Adipocyte (in vitro differentiated cells): ENCODE data around the gene MBOAT2.
"Not testable (repeated sequence)": the region's sequence is repeated elsewhere in the genome, so short reads cannot be mapped to it uniquely, and the experiment has no call there.

ENCODE experiments used
- DNase-seq: peaks from one replicate; pipeline ENCODE4 v3.0.0-alpha.2; 2015; ENCODE audit warnings: low read depth
- H3K27me3 ChIP-seq: replicated peaks from 2 replicates; pipeline ENCODE4 v1.7.0; 2013; ENCODE audit warnings: mild to moderate bottlenecking, low read length, moderate library complexity; ENCODE audit not compliant: control insufficient read depth, insufficient read depth
- H3K36me3 ChIP-seq: 2 replicates; pipeline ENCODE4 v1.7.0; 2013; ENCODE audit warnings: low read length, mild to moderate bottlenecking, moderate library complexity; ENCODE audit not compliant: control insufficient read depth, insufficient read depth, severe bottlenecking
- H3K4me1 ChIP-seq: 2 replicates; pipeline ENCODE4 v1.7.0; 2013; ENCODE audit warnings: mild to moderate bottlenecking, low read length, moderate library complexity; ENCODE audit not compliant: control insufficient read depth, insufficient read depth
- H3K4me3 ChIP-seq: 2 replicates; pipeline ENCODE4 v1.7.0; 2013; ENCODE audit warnings: mild to moderate bottlenecking, low read length, moderate library complexity
- H3K9ac ChIP-seq: 2 replicates; pipeline ENCODE4 v1.7.0; 2013; ENCODE audit warnings: mild to moderate bottlenecking, low read length, moderate library complexity
- H3K9me3 ChIP-seq: 2 replicates; pipeline ENCODE4 v1.7.0; 2013; ENCODE audit warnings: mild to moderate bottlenecking, low read length, moderate library complexity; ENCODE audit not compliant: control insufficient read depth

Gene MBOAT2

GRCh38 chr2:8939486-8940114 is 63.9 kb downstream of the MBOAT2 start:
- Histone ChIP-seq H3K9ac (no peak overlapping the region), H3K4me3 (no peak overlapping the region), H3K36me3 (no peaks in the 10 kb centered on the region), H3K4me1 (no peaks in the 10 kb centered on the region), H3K9me3 (no peaks in the 10 kb centered on the region), H3K27me3 (no peaks in the 10 kb centered on the region)
- no peak for DNase-seq

GRCh38 chr2:8938384-8938783 is 65.1 kb downstream of the MBOAT2 start:
- H3K36me3 ChIP-seq: no peaks in the 10 kb centered on the region
- no peaks in the 10 kb centered on the region for H3K4me1 ChIP-seq
- no peaks in the 10 kb centered on the region for H3K27me3 ChIP-seq
- no peak overlapping the region for H3K4me3 ChIP-seq
- H3K9ac ChIP-seq: no peak overlapping the region
- H3K9me3 ChIP-seq: no peaks in the 10 kb centered on the region
- DNase-seq: no peak

GRCh38 chr2:8935982-8936381 is 67.5 kb downstream of the MBOAT2 start:
- H3K27me3 ChIP-seq: no peaks in the 10 kb centered on the region
- no peak for DNase-seq
- H3K9ac ChIP-seq: no peak overlapping the region
- H3K4me3 ChIP-seq: no peak overlapping the region
- H3K4me1 ChIP-seq: no peaks in the 10 kb centered on the region
- H3K9me3 ChIP-seq: no peaks in the 10 kb centered on the region
- no peaks in the 10 kb centered on the region for H3K36me3 ChIP-seq

- Histone ChIP-seq H3K4me3 (no peak overlapping the region), H3K27me3 (no peaks in the 10 kb centered on the region), H3K9ac (no peak overlapping the region), H3K36me3 (no peaks in the 10 kb centered on the region), H3K9me3 (no peaks in the 10 kb centered on the region), H3K4me1 (no peaks in the 10 kb centered on the region)
- no peak for DNase-seq
Observed at GRCh38 chr2:8934338-8934737, 69.1 kb downstream of the MBOAT2 start.

- no peaks in the 10 kb centered on the region for H3K4me1 ChIP-seq
- H3K36me3 ChIP-seq: no peaks in the 10 kb centered on the region
- H3K9me3 ChIP-seq: no peaks in the 10 kb centered on the region
- no peak overlapping the region for H3K9ac ChIP-seq
- H3K27me3 ChIP-seq: no peaks in the 10 kb centered on the region
- no peak for DNase-seq
- H3K4me3 ChIP-seq: no peak overlapping the region
Observed at GRCh38 chr2:8932702-8933101, 70.8 kb downstream of the MBOAT2 start.

DNA sequence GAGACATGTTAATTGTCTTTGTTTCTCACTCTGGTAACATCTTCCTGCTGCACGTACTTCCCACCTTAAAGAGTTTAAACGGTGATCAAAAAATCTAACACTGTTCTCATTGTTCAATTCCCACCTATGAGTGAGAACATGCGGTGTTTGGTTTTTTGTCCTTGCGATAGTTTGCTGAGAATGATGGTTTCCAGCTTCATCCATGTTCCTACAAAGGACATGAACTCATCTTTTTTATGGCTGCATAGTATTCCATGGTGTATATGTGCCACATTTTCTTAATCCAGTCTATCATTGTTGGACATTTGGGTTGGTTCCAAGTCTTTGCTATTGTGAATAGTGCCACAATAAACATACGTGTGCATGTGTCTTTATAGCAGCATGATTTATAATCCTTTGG is 73.3 kb downstream of the MBOAT2 start:
- H3K36me3 ChIP-seq, H3K27me3 ChIP-seq, H3K4me1 ChIP-seq: not testable (repeated sequence)

DNA sequence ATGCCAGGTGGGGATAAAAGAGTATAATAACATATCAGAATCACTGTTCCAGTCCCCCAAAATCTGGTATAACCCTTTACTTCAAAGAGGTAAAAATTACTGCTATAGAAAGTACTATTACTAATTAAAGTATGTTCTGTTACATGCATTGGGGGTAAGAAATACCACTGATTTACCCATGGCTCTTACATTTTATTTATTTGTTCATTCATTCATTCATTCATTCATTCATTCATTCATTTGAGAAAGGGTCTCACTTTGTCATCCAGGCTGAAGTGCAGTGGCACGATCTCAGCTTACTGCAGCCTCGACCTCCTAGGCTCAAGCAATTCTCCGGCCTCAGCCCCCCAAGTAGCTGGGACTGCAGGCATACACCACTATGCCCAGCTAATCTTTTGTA is 74.4 kb downstream of the MBOAT2 start:
- Histone ChIP-seq H3K36me3 (no peaks in the 10 kb centered on the region), H3K27me3 (no peaks in the 10 kb centered on the region), H3K4me1 (no peaks in the 10 kb centered on the region), H3K9ac (no peak overlapping the region), H3K4me3 (no peak overlapping the region), H3K9me3 (no peaks in the 10 kb centered on the region)
- DNase-seq: no peak

More for the DNA sequence above, 73.3 kb downstream of the MBOAT2 start:
- not testable (repeated sequence) for H3K9me3 ChIP-seq, H3K4me3 ChIP-seq, DNase-seq, H3K9ac ChIP-seq

GRCh38 chr2:8927510-8928455 is 75.7 kb downstream of the MBOAT2 start:
- Histone ChIP-seq H3K4me1 (no peaks in the 10 kb centered on the region), H3K9ac (no peak overlapping the region), H3K36me3 (no peaks in the 10 kb centered on the region), H3K27me3 (no peaks in the 10 kb centered on the region), H3K9me3 (no peaks in the 10 kb centered on the region), H3K4me3 (no peak overlapping the region)
- no peak for DNase-seq

GRCh38 chr2:8926356-8926755 is 77.1 kb downstream of the MBOAT2 start:
- Histone ChIP-seq H3K27me3 (no peaks in the 10 kb centered on the region), H3K9me3 (no peaks in the 10 kb centered on the region), H3K4me3 (no peak overlapping the region), H3K36me3 (no peaks in the 10 kb centered on the region), H3K9ac (no peak overlapping the region), H3K4me1 (no peaks in the 10 kb centered on the region)
- no peak for DNase-seq

GRCh38 chr2:8925411-8925810 is 78.1 kb downstream of the MBOAT2 start:
- Histone ChIP-seq H3K27me3 (no peaks in the 10 kb centered on the region), H3K4me3 (no peak overlapping the region), H3K9ac (no peak overlapping the region), H3K36me3 (no peaks in the 10 kb centered on the region), H3K9me3 (no peaks in the 10 kb centered on the region), H3K4me1 (no peaks in the 10 kb centered on the region)
- DNase-seq: no peak

DNA sequence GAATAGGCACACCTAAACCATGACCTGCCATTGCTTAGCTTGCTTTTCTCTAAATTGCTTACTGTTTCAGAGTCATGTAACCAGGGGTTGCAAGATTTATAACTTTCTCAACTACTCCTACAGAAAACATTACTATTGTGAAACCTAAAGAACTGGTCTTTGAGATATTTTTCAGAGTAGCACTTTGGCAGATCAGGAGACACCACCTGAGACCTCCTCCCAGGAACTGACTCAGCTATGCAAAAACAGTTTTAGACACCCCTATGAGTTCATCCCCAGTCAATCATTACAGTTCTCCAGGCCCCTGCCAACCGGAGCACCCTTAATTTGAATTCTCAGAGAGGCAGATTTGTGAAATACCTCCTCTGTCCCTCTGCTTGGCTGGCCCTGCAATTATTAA is 80.3 kb downstream of the MBOAT2 start:
- no peak for DNase-seq
- no peaks in the 10 kb centered on the region for H3K27me3 ChIP-seq

More for the DNA sequence above, 80.3 kb downstream of the MBOAT2 start:
- Histone ChIP-seq H3K4me3 (no peak overlapping the region), H3K9ac (no peak overlapping the region), H3K9me3 (no peaks in the 10 kb centered on the region), H3K4me1 (no peaks in the 10 kb centered on the region), H3K36me3 (no peaks in the 10 kb centered on the region)
